IMR-90 (cell line): ENCODE data around the gene KMT2E. TPM values are rescaled to one million over a fixed set of nuclear protein-coding genes. Genes with fewer than 3 reads are reported as not detected.

ENCODE experiments used
- ATAC-seq: fragments of 200-7000 bp; cut with Tn5 transposase; 2 replicates; pipeline ENCODE4 v1.9.1; 2020; ENCODE audit warnings: low read depth, mild to moderate bottlenecking, moderate library complexity
- BruUV-seq: library from RNA; stranded (reverse); fragments of 400-500 nt; replicated peaks from 2 replicates; lab custom pipeline; 2021; lab: Mats Ljungman, UMichigan
- CTCF ChIA-PET: fragments of 300-600 bp; formaldehyde crosslinking; extraction: SDS; loops from one replicate; lab custom pipeline; 2021; ENCODE audit warnings: antibody characterized with exemption; lab: Yijun Ruan, JAX
- POLR2A ChIA-PET: fragments of 300-600 bp; sonication (Branson Sonifier 250); formaldehyde crosslinking; loops from one replicate; lab custom pipeline; 2022; ENCODE audit warnings: antibody characterized with exemption; ENCODE audit not compliant: unreplicated experiment; lab: Charles Lee
- DNase-seq: peaks from one replicate; pipeline ENCODE4 v3.0.0; 2013
- H2AFZ ChIP-seq: replicated peaks from 2 replicates; pipeline ENCODE3; 2013; ENCODE audit warnings: low read length, mild to moderate bottlenecking; ENCODE audit not compliant: poor library complexity
- H2AK5ac ChIP-seq: 2 replicates; pipeline ENCODE4 v1.6.1; 2013; ENCODE audit warnings: low read depth, low read length, inconsistent platforms
- H2AK9ac ChIP-seq: replicated peaks from 2 replicates; pipeline ENCODE3; 2013; ENCODE audit warnings: mild to moderate bottlenecking, low read depth, low read length, moderate library complexity; ENCODE audit not compliant: poor library complexity
- H2BK120ac ChIP-seq: 2 replicates; pipeline ENCODE4 v1.6.1; 2013; ENCODE audit warnings: low read depth, low read length, inconsistent platforms
- H2BK15ac ChIP-seq: 3 replicates; pipeline ENCODE4 v1.6.1; 2013; ENCODE audit warnings: low read depth, low read length, inconsistent platforms
- H2BK20ac ChIP-seq: 2 replicates; pipeline ENCODE4 v1.6.1; 2013; ENCODE audit warnings: low read depth, mild to moderate bottlenecking, inconsistent platforms, low read length, moderate library complexity
- H2BK5ac ChIP-seq: 2 replicates; pipeline ENCODE4 v1.6.1; 2013; ENCODE audit warnings: mild to moderate bottlenecking, low read depth, low read length, inconsistent platforms; ENCODE audit not compliant: poor library complexity, severe bottlenecking
- H3K14ac ChIP-seq: replicated peaks from 2 replicates; pipeline ENCODE4 v1.6.1; 2013; ENCODE audit warnings: low read depth, low read length, inconsistent platforms
- H3K18ac ChIP-seq: 2 replicates; pipeline ENCODE4 v1.6.1; 2013; ENCODE audit warnings: low read depth, low read length, control low read depth
- H3K23ac ChIP-seq: 2 replicates; pipeline ENCODE4 v1.6.1; 2013; ENCODE audit warnings: low read depth, low read length, inconsistent platforms
- H3K27ac ChIP-seq: 2 replicates; pipeline ENCODE4 v1.5.1; 2013; ENCODE audit warnings: mild to moderate bottlenecking, control low read depth, low read length; ENCODE audit not compliant: insufficient read depth
- H3K27me3 ChIP-seq: 2 replicates; pipeline ENCODE4 v1.6.1; 2013; ENCODE audit warnings: low read length; ENCODE audit not compliant: control insufficient read depth, insufficient read depth
- H3K36me3 ChIP-seq: 2 replicates; pipeline ENCODE4 v1.6.1; 2013; ENCODE audit warnings: low read length, mixed read lengths; ENCODE audit not compliant: control insufficient read depth, insufficient read depth
- H3K4ac ChIP-seq: 2 replicates; pipeline ENCODE4 v1.6.1; 2013; ENCODE audit warnings: low read depth, low read length, inconsistent platforms
- H3K4me1 ChIP-seq: 2 replicates; pipeline ENCODE4 v1.6.1; 2013; ENCODE audit warnings: low read length, mixed read lengths; ENCODE audit not compliant: control insufficient read depth, insufficient read depth
- H3K4me2 ChIP-seq: 2 replicates; pipeline ENCODE4 v1.6.1; 2013; ENCODE audit warnings: low read depth, mild to moderate bottlenecking, control low read depth, low read length, moderate library complexity
- H3K4me3 ChIP-seq: 2 replicates; pipeline ENCODE4 v1.5.1; 2013; ENCODE audit warnings: low read depth, mild to moderate bottlenecking, control low read depth, low read length, moderate library complexity; ENCODE audit not compliant: insufficient read depth
- H3K56ac ChIP-seq: 2 replicates; pipeline ENCODE4 v1.6.1; 2013; ENCODE audit warnings: low read length, inconsistent platforms; ENCODE audit not compliant: insufficient read depth; ENCODE audit errors: extremely low read depth
- H3K79me1 ChIP-seq, 2 experiments: 2 replicates each; pipeline ENCODE4 v1.6.1; 2013; ENCODE audit warnings: low read length in 2 of 2, inconsistent platforms in 1 of 2, low read depth in 1 of 2
- H3K9ac ChIP-seq: 2 replicates; pipeline ENCODE4 v1.6.1; 2013; ENCODE audit warnings: low read depth, low read length, control low read depth
- H3K9me1 ChIP-seq: 2 replicates; pipeline ENCODE4 v1.6.1; 2013; ENCODE audit warnings: low read length, inconsistent platforms; ENCODE audit not compliant: insufficient read depth
- H3K9me3 ChIP-seq: 2 replicates; pipeline ENCODE4 v1.6.1; 2013; ENCODE audit warnings: low read length; ENCODE audit not compliant: control insufficient read depth, insufficient read depth
- H4K20me1 ChIP-seq: 2 replicates; pipeline ENCODE4 v1.6.1; 2013; ENCODE audit warnings: low read length, inconsistent platforms; ENCODE audit not compliant: insufficient read depth
- H4K5ac ChIP-seq: 2 replicates; pipeline ENCODE4 v1.6.1; 2013; ENCODE audit warnings: mild to moderate bottlenecking, low read depth, low read length, control low read depth
- H4K8ac ChIP-seq, 2 experiments: 2 replicates each; pipeline ENCODE4 v1.6.1; 2013; ENCODE audit warnings: low read depth in 2 of 2, low read length in 2 of 2, control low read depth in 1 of 2, inconsistent platforms in 1 of 2
- H4K91ac ChIP-seq: 2 replicates; pipeline ENCODE4 v1.6.1; 2013; ENCODE audit warnings: low read depth, low read length, inconsistent platforms; ENCODE audit not compliant: insufficient read depth
- BHLHE40 ChIP-seq: fragments of 150-350 bp; IDR thresholded peaks from 2 replicates; pipeline ENCODE4 v1.6.1; 2016; ENCODE audit warnings: mild to moderate bottlenecking, low read depth, low read length
- CTCF ChIP-seq: conservative IDR thresholded peaks from 2 replicates; pipeline ENCODE4 v1.5.1; 2012; ENCODE audit warnings: mild to moderate bottlenecking, low read depth, low read length, improper control_type of control experiment
- ELK1 ChIP-seq: fragments of 150-350 bp; IDR thresholded peaks from 2 replicates; pipeline ENCODE4 v1.6.1; 2016; ENCODE audit warnings: low read depth, mild to moderate bottlenecking, low read length, moderate library complexity, borderline replicate concordance
- MAFK ChIP-seq: IDR thresholded peaks from 2 replicates; pipeline ENCODE4 v1.6.1; 2012; ENCODE audit warnings: low read depth, low read length, improper control_type of control experiment
- MXI1 ChIP-seq: IDR thresholded peaks from 2 replicates; pipeline ENCODE4 v1.6.1; 2012; ENCODE audit warnings: low read depth, mild to moderate bottlenecking, low read length, moderate library complexity, borderline replicate concordance
- NFE2L2 ChIP-seq: fragments of 150-350 bp; IDR thresholded peaks from 2 replicates; pipeline ENCODE4 v1.6.1; 2016; ENCODE audit warnings: low read depth, mild to moderate bottlenecking, low read length
- POLR2A ChIP-seq: IDR thresholded peaks from 2 replicates; pipeline ENCODE4 v1.6.1; 2012; ENCODE audit warnings: mild to moderate bottlenecking, low read depth, low read length
- RAD21 ChIP-seq: IDR thresholded peaks from 2 replicates; pipeline ENCODE4 v1.6.1; 2012; ENCODE audit warnings: low read length, improper control_type of control experiment
- RCOR1 ChIP-seq: IDR thresholded peaks from 2 replicates; pipeline ENCODE4 v1.6.1; 2012; ENCODE audit warnings: mild to moderate bottlenecking, low read length, improper control_type of control experiment; ENCODE audit not compliant: insufficient replicate concordance
- USF2 ChIP-seq: fragments of 150-350 bp; IDR thresholded peaks from 2 replicates; pipeline ENCODE4 v1.6.1; 2017; ENCODE audit warnings: mild to moderate bottlenecking, antibody characterized with exemption, low read length, low read depth
- WGBS, 2 experiments: methylation state at CpG; one replicate each; pipeline versions ENCODE4 v1.1.5 to v1.1.7; 2013; ENCODE audit warnings: missing lambda C conversion rate in 2 of 2; ENCODE audit not compliant: insufficient read length in 1 of 2; ENCODE audit errors: extremely low coverage in 2 of 2; 5-methylcytosine and 5-hydroxymethylcytosine counted together
- dilution Hi-C: fragments of 300-500 bp; cut with HindIII; formaldehyde crosslinking; loops from one replicate; pipeline ENCODE4 v1.14.3; 2018; ENCODE audit warnings: low sequenced_read_pairs; ENCODE audit not compliant: unreplicated experiment
- in situ Hi-C: fragments of 300-500 bp; cut with MboI; formaldehyde crosslinking; loops from 3 replicates; pipeline ENCODE4 v1.14.3; 2019; ENCODE audit warnings: low sequenced_read_pairs, inconsistent platforms, mixed read lengths
- intact Hi-C: fragments of 100-400 bp; cut with micrococcal nuclease; formaldehyde crosslinking; loops from 2 replicates; pipeline ENCODE4 v1.10.0; 2022
- polyA plus RNA-seq, 3 experiments: library from polyadenylated mRNA; depleted of rRNA; stranded (reverse); fragments of >200 nt; gene quantifications; 2 replicates each; pipeline ENCODE4 v1.2.3, GENCODE V29; 2012; ENCODE audit warnings: low replicate concordance in 1 of 3
- total RNA-seq: library from RNA; depleted of rRNA; stranded (reverse); fragments of >200 nt; gene quantifications from 2 replicates; pipeline ENCODE4 v1.2.3, GENCODE V29; 2012

Gene KMT2E
- total and polyA plus RNA-seq, 2 of the 4 experiments (the other 2 are of a cell fraction): 16.8 to 79.2 TPM

- Histone ChIP-seq H4K20me1 (peaks cover 61% of the 10 kb centered on the region; the same call in 1 of the 2 replicates), H3K14ac (no peak overlapping the region), H3K56ac (no peak overlapping the region), H2BK5ac (no peak overlapping the region), H3K18ac (no peak overlapping the region), H3K4me1 (0 out of 2 replicates have a peak, but pooled peaks cover 2% of the 10 kb centered on the region), H2BK20ac (no peak overlapping the region), H2AK9ac (no peak overlapping the region), H4K8ac (no peak overlapping the region), H3K27ac (no peak overlapping the region), H3K4ac (no peak overlapping the region), H3K79me1 (peaks cover 5 to 44% of the 10 kb centered on the region in 2 experiments; a peak in 3 of 4 replicates), H3K4me3 (no peak overlapping the region), H2BK120ac (no peak overlapping the region), H3K27me3 (no peaks in the 10 kb centered on the region), H2AK5ac (no peak overlapping the region), H2AFZ (no peak overlapping the region), H3K4me2 (no peak overlapping the region), H4K91ac (no peak overlapping the region), H3K36me3 (peaks cover 17% of the 10 kb centered on the region), H2BK15ac (no peak overlapping the region), H3K9me3 (no peaks in the 10 kb centered on the region), H3K9me1 (no peaks in the 10 kb centered on the region; the same call in 1 of the 2 replicates), H4K5ac (no peak overlapping the region), H3K23ac (no peak overlapping the region), H3K9ac (no peak overlapping the region)
- no TSS peak for BruUV-seq
- ChIA-PET POLR2A (no interaction called here), CTCF (no interaction called here)
- ATAC-seq: no peak
- no peak for DNase-seq
- intact Hi-C loops (loop anchor here (5.0 kb wide), 1 partner anchor 38 kb away; no protein-coding TSS in a partner anchor), in situ Hi-C loops (no loop called here), dilution Hi-C loops (no loop called here)
- no peak for TF ChIP-seq BHLHE40
- no peak for TF ChIP-seq ELK1
- TF ChIP-seq MXI1: no peak
- TF ChIP-seq RAD21: no peak
- TF ChIP-seq USF2: no peak
- no peak for TF ChIP-seq RCOR1
- no peak for TF ChIP-seq CTCF
- TF ChIP-seq MAFK: no peak
- TF ChIP-seq POLR2A: no peak
- no peak for TF ChIP-seq NFE2L2
- no CpG with 5 or more reads among the region's 2 CpGs for WGBS, 2 experiments
Observed at GRCh38 chr7:105055084-105055483, 41.1 kb downstream of the KMT2E start.
